ENCODE measurements around the gene HS3ST2.
A peak's percentile ranks its signal among the peaks of the same experiment; 100 is the strongest.
"Not testable (repeated sequence)": the region's sequence is repeated elsewhere in the genome, so short reads cannot be mapped to it uniquely, and the experiment has no call there.

HS3ST2 gene

GRCh38 chr16:22938647-22939046, 124.7 kb downstream of the HS3ST2 start:
- DNase-seq = no peak

- not testable (repeated sequence) for DNase-seq
Measured at GRCh38 chr16:22939744-22940363, 125.9 kb downstream of the HS3ST2 start.

DNA sequence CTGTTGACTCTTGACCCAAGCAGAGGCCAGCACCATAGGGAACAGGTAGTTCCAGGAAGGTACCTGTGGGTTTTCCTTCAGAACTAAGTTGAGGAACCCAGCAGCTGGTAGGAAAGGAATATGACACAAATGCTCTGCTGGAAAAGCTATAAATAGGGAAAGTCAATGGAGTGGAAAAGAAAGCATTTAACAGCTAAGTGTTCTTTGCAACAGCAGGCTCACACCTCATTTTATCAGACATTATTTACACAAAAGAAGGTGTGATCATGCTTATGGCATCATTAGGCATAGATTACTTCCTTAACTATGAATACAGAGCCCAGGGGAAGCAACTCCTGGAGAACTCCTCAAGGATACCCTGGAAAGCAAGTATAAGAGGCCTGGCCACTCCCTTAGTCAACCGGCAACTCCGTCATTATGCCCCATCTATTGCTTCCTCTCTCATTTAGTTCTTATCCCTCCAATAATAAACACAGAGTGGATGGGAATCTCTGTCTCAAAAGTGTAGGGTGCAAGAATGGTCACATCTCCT, 128.1 kb downstream of the HS3ST2 start:
- DNase-seq = no peak

GRCh38 chr16:22942811-22943210, 128.8 kb downstream of the HS3ST2 start:
- DNase-seq = no peak

GRCh38 chr16:22945361-22945760, 131.4 kb downstream of the HS3ST2 start:
- DNase-seq = no peak

DNA sequence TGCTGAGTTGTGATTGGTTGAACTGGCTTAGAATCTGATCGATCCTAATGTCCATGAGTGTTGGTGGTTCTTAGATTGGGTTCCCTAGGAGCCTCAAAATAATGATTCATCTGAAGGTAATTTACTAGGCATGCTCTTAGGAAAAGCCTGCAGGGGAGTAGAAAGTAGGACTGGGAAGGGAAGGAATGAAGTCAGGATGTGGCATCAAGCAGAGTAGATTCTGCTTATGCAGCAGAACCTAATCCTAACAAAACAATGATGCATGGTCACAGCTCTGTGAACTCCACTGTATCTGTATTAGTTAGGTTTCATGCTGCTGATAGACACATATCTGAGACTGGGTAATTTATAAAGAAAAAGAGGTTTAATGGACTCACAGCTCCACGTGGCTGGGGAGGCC, 132.5 kb downstream of the HS3ST2 start:
- no peak for DNase-seq

DNA sequence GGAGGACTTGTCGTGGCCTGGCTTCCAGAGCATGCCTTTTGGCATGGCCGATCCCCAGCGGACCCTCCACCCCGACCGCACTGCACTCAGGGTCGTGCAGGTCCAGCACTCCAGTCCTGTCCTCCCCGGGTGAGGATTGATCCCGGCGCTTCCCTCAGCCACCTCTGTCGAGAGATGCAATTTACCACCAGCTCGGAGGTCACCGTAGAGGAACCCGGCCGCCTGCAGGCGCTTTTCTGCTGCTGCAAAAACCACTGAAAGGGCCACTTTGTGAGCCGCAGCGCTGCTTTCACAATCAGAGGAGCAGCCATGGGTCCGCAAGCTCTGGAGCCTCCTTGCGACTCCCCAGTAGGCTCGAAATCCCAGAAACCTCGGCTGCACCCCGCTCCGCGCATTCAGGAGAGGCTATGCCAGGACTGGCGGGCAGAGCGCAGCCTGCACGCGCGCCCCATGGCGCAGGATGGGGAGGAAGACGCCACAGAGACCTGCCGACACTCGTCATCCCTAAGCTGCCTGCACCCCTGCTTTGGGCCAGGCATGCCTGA, 134.2 kb downstream of the HS3ST2 start:
- DNase-seq = no peak

GRCh38 chr16:22948603-22949368, 134.8 kb downstream of the HS3ST2 start:
- DNase-seq = peak; percentile 59

GRCh38 chr16:22955461-22956070, 141.6 kb downstream of the HS3ST2 start:
- no peak for DNase-seq

DNA sequence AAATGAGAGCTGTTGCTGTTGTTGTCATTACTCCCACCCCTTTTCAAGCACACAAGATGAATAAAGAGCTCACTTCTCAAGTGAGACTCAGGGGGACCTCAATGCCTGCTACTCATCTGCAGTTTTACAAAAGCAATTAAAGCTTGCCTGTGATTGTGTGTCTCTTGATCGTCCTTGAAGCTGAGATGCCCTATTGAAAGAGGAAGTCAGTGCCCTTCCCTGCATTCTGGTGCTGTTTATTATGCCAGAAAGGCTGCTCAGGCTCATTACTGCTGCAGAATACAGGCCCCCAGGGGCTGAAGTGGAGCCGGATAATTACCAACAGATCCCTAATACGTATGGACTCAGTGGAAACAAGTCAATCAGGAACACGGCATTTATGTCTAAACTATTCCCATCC, 147.2 kb downstream of the HS3ST2 start:
- no peak for DNase-seq

DNA sequence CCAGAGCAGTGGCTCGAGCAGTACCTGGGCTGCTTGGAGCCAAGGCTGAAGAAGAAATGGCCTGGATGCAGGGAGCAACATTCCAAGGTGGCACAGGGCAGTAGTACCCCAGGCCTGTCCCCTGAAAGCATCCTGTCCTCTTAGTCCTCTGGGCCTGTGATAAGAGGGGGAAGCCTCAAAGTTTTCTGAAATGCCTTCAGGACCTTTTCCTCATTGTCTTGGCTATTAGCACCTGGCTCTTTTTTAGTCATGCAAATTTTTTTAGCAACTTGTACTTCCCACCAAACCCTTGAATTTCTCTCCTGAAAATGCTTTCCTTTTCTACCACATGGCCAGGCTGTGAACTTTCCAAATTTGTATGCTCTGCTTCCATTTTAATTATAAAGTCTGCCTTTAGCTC, 148.9 kb downstream of the HS3ST2 start:
- no peak for DNase-seq
